ENCODE results near the gene SLC6A6.

DNA sequence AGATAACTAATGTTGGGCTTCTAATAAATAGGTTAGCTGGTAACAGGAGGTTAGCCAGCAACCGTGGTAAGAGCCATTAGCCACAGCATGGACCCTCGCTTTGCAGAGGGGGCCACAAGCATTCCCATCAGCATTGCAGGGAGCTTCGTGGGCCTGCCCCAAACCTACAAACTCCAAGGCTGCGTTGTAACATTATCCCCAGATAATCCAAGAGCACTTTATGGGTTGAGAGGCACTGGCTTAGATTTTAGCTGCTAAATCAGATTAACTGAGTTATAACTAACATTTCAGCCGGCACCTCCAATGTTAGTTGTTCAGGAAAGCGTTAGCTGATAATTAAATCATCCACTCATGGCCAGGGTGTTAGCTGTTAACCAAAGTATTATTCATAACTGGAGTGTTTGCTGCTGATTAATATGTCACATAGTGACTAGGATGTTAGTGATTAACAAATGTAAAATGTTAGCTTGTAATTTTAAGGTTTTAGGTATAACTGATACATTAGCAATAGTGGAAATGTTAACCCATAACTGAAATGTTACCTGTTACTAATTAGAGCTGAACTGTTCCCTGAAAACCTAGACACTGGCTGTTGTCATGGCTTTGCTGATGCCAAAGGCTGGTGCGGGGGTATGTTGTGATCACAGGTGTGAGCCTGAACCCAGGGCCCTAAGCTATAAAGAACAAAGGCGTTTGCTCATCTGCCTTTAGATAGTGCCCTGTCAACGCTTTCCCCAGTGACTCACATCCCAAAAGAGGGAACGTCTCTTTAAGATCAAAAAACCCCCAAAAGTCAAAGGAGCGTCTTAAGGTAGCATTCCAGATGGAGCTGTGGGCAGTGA lies 56.2 kb downstream of the SLC6A6 start:
- no peak for TF ChIP-seq CTCF (IDR thresholded peaks at IDR 0.05; ENCODE audit: insufficient read depth, low read length, poor library complexity, severe bottlenecking)
- no peak for TF ChIP-seq EZH2phosphoT487 (conservative IDR thresholded peaks at IDR 0.05; ENCODE audit: low read length)

All from SU-DHL-6 (cell line).